NT2/D1 (cell line): ENCODE data around the gene SVEP1.

Experiments used
- DNase-seq: peaks from one replicate; pipeline ENCODE4 v3.0.0-alpha.2; 2011; ENCODE audit warnings: low read depth, low spot score
- H3K27me3 ChIP-seq: 2 replicates; pipeline ENCODE4 v1.6.0; 2011; ENCODE audit warnings: mild to moderate bottlenecking; ENCODE audit not compliant: insufficient read length, insufficient read depth
- H3K36me3 ChIP-seq: 2 replicates; pipeline ENCODE4 v1.6.1; 2011; ENCODE audit warnings: mild to moderate bottlenecking, low read length, mixed read lengths; ENCODE audit not compliant: insufficient read depth, insufficient read length
- H3K4me1 ChIP-seq: 2 replicates; pipeline ENCODE4 v1.5.1; 2011; ENCODE audit not compliant: insufficient read depth, insufficient read length
- H3K4me3 ChIP-seq: 2 replicates; pipeline ENCODE4 v1.5.1; 2011; ENCODE audit warnings: low read depth; ENCODE audit not compliant: insufficient read length
- H3K9ac ChIP-seq: 2 replicates; pipeline ENCODE4 v1.6.0; 2011; ENCODE audit warnings: low read depth; ENCODE audit not compliant: insufficient read length
- H3K9me3 ChIP-seq: 2 replicates; pipeline ENCODE4 v1.5.1; 2011; ENCODE audit warnings: mild to moderate bottlenecking, low read length; ENCODE audit not compliant: insufficient read depth
- SUZ12 ChIP-seq: IDR thresholded peaks from 2 replicates; pipeline ENCODE4 v1.6.1; 2011; ENCODE audit not compliant: insufficient read length, insufficient read depth; ENCODE audit errors: extremely low read depth
- YY1 ChIP-seq: IDR thresholded peaks from 2 replicates; pipeline ENCODE4 v1.6.1; 2011; ENCODE audit not compliant: insufficient read length, insufficient read depth
- ZNF274 ChIP-seq: IDR thresholded peaks from 2 replicates; pipeline ENCODE4 v1.6.1; 2011; ENCODE audit warnings: mild to moderate bottlenecking, low read depth, low read length

The SVEP1 gene

DNA sequence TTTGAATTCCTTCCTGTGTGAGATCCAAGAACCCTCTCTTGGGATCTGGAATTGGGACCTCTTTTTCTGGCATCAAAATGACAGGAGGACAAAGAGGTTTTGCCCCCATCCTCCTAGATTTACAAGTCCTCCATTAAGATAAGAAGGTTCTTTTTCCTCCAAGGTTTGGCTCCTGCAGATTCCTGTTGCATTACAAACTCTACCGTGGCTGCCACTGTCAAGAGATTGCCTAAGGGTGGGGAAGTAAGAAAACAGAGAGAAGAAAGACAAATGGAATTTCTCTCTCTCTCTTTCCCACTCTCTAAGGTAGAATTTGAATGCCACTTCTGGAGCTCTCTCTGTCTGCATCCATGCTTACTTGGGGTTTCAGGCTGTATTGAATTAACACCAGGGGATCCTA lies 12.0 kb upstream of the SVEP1 start:
- no peaks in the 10 kb centered on the region for H3K36me3 ChIP-seq
- TF ChIP-seq YY1 (no peak), ZNF274 (no peak), SUZ12 (no peak)
- no peak for DNase-seq
- H3K27me3 ChIP-seq, result no peaks in the 10 kb centered on the region
- H3K4me1 ChIP-seq, result peaks cover 3% of the 10 kb centered on the region
- H3K9me3 ChIP-seq, result peaks cover 33% of the 10 kb centered on the region
- H3K4me3 ChIP-seq, result no peak overlapping the region
- H3K9ac ChIP-seq, result no peak overlapping the region

DNA sequence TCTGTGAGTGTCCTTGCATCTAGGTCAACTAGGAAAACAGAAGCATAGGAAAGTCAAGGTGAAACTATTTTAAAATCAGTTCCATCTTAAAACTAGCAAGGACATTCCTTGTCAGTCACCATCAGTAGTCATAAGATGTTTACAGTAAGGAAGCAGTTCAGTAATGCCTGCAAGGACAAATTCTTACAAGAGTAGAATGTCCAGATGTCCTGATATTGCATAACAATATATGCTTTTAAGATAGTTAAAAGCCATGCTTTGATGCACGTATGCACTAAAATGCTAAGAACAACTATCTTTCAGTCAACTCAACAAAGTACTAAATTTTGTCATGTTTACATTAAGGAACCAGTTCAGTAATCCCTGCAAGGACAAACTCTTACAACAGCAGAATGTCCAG lies 11.3 kb upstream of the SVEP1 start:
- Histone ChIP-seq H3K9me3 (peaks cover 28% of the 10 kb centered on the region), H3K27me3 (no peaks in the 10 kb centered on the region), H3K4me3 (no peak overlapping the region), H3K4me1 (peaks cover 3% of the 10 kb centered on the region), H3K9ac (no peak overlapping the region), H3K36me3 (no peaks in the 10 kb centered on the region)
- no peak for DNase-seq
- no peak for TF ChIP-seq ZNF274

DNA sequence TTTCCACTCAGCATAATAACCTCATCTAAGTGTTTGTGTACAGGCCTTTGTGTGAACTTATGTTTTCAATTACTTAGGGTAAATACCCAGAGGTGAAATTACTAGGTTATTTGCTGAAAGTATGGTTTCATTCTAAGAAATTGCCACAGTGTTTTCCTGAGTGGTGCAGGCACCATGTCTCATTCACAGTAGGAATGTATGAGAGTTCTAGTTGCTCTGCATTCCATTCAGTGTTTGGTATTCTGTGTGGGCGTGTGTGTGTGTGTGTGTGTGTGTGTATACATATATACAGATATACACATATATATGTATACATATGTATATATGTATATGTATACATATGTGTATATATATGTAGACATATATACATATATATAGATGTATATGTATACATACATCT lies 8.8 kb upstream of the SVEP1 start:
- no peaks in the 10 kb centered on the region for H3K36me3 ChIP-seq
- DNase-seq, result no peak
- H3K27me3 ChIP-seq, result no peaks in the 10 kb centered on the region
- H3K4me3 ChIP-seq, result no peak overlapping the region
- H3K9ac ChIP-seq, result no peak overlapping the region
- TF ChIP-seq YY1 (no peak), SUZ12 (no peak), ZNF274 (no peak)
- H3K4me1 ChIP-seq, result peaks cover 3% of the 10 kb centered on the region
- peaks cover 28% of the 10 kb centered on the region for H3K9me3 ChIP-seq

DNA sequence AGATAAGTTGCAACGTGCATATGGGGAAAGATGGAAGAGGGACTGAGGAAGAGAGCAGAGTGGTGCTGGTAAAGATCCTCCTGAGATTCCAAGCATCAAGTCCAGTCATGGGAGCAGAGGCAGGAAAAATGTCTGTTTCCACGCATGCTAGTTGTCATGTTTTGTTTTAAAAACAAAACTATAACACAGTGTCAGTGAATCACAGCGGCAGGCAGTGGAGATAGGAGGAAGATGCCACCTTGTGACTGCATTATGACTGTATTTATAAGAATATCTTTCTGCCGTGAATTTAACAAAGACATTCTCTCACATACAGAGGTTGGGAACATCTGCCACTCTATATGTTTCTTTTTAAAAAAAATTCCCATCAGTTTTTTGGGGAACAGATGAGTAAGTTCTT lies 3.7 kb upstream of the SVEP1 start:
- Histone ChIP-seq H3K36me3 (no peaks in the 10 kb centered on the region), H3K9me3 (peaks cover 5% of the 10 kb centered on the region; the same call in 1 of the 2 replicates), H3K4me1 (no peaks in the 10 kb centered on the region), H3K9ac (no peak overlapping the region), H3K4me3 (no peak overlapping the region), H3K27me3 (peaks cover 34% of the 10 kb centered on the region)
- TF ChIP-seq SUZ12 (no peak), ZNF274 (no peak), YY1 (no peak)
- DNase-seq, result no peak

DNA sequence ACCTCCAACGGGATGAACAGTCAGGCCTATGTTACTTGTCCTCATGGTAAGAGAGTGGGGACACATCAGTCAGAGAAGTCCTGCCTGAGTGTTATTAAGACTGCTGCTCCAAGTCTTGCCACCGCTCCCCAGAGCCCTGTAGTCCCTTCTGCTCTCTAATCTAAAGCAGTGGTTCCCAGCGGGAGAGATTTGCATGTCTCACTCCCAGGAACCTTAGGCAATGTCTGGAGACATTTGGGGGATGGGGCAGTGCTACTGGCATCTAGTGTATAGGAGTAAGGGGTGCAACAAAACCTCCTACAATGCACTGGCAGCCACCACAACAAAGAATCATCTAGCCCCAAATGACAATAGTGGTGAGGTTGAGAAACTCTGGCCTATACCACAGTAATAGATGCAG lies 2.6 kb upstream of the SVEP1 start:
- Histone ChIP-seq H3K9ac (peak overlapping the region; percentile 38), H3K4me3 (no peak overlapping the region), H3K27me3 (peaks cover 45% of the 10 kb centered on the region)

DNA sequence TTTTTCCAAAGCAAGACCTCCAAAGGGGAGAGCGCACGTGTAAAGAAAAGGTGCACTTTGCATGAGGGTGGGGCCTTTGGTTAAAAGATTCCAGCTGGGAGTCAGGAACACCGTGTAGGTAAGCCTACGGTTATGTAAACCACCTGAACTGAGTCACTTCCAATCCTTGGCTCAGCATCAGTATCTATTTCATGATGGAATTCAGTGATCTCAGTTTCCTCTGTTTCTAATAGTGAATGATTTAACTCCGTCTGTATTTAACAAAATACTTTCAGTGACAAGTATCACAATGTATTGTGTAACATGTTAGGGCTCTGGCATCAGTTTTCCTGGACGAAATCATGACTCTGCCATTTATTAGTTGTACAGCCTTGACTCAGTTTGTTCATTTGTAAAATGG lies 1.3 kb upstream of the SVEP1 start:
- Histone ChIP-seq H3K36me3 (no peaks in the 10 kb centered on the region), H3K27me3 (peaks cover 47% of the 10 kb centered on the region), H3K9ac (no peak overlapping the region), H3K4me3 (no peak overlapping the region), H3K4me1 (no peaks in the 10 kb centered on the region), H3K9me3 (no peaks in the 10 kb centered on the region)
- DNase-seq, result no peak
- TF ChIP-seq ZNF274, result no peak
- no peak for TF ChIP-seq YY1
- TF ChIP-seq SUZ12, result no peak

More for the DNA sequence above, 2.6 kb upstream of the SVEP1 start:
- Histone ChIP-seq H3K4me1 (no peaks in the 10 kb centered on the region), H3K9me3 (peaks cover 5% of the 10 kb centered on the region; the same call in 1 of the 2 replicates), H3K36me3 (no peaks in the 10 kb centered on the region)
- no peak for TF ChIP-seq ZNF274
- no peak for DNase-seq

DNA sequence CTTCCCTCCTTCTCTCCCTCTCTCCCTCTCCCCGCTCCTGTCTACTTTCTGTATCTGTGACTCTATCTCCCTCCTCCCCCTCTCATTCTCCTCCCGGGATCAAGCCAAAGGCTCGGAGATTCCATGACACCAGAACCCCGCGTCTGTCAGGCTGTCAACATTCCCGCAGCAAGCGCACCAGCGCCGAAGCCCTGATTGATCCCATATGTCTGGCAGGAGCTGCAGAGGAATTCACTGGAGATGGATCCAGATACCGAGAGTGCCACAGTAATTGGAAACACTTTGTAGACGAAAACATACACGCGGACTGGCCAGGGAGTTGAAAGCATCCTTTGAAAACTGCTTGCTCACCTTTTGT lies 300 bp upstream of the SVEP1 start:
- H3K4me1 ChIP-seq, result no peaks in the 10 kb centered on the region
- H3K4me3 ChIP-seq, result peak overlapping the region; percentile 64
- no peak for DNase-seq
- peaks cover 47% of the 10 kb centered on the region for H3K27me3 ChIP-seq
- H3K9me3 ChIP-seq, result no peaks in the 10 kb centered on the region
- peak overlapping the region; percentile 84 for H3K9ac ChIP-seq
- H3K36me3 ChIP-seq, result no peaks in the 10 kb centered on the region
- TF ChIP-seq YY1, result no peak
- TF ChIP-seq ZNF274, result no peak
- no peak for TF ChIP-seq SUZ12

DNA sequence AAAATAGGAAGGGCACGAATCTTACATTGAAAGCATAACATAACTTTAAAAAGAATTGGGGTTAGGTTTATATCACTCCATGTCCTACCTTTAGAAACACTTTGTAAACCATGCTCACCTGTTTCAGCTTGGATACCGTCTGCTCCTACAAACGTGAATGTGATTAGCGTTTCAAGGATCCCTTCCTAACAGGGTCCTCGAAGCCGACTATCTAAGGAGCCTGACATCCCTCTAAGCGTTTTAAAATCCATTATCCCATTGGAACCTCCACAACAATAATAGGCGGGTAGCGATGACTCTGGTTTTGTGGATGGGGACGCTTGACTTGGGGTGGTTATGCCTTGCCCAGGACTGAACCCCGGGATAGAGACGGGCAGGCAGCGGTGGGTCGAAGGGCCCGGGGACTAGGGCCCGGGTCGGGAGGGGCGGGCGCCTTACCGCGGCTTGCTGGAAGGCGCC lies 937 bp downstream of the SVEP1 start:
- no peaks in the 10 kb centered on the region for H3K9me3 ChIP-seq
- H3K9ac ChIP-seq, result peak overlapping the region; percentile 84
- no peaks in the 10 kb centered on the region for H3K36me3 ChIP-seq
- no peak for DNase-seq
- H3K4me1 ChIP-seq, result no peaks in the 10 kb centered on the region
- no peak for TF ChIP-seq YY1
- no peak for TF ChIP-seq SUZ12
- TF ChIP-seq ZNF274, result no peak
- H3K27me3 ChIP-seq, result peaks cover 47% of the 10 kb centered on the region
- peak overlapping the region; percentile 64 for H3K4me3 ChIP-seq
